GM12878 (cell line): ENCODE results near the gene SEMA6C. TPM values are rescaled to one million over a fixed set of nuclear protein-coding genes. Genes with fewer than 3 reads are reported as not detected.

Source experiments
- ATAC-seq: fragments of 200-7000 bp; cut with Tn5 transposase; 3 replicates; pipeline ENCODE4 v1.9.1; 2020; ENCODE audit warnings: mild to moderate bottlenecking, moderate library complexity
- BruUV-seq: library from RNA; stranded (reverse); fragments of 400-500 nt; replicated peaks from 2 replicates; lab custom pipeline; 2021; lab: Mats Ljungman, UMichigan
- CTCF ChIA-PET: fragments of 300-600 bp; sonication (Branson Sonifier 250); formaldehyde crosslinking; extraction: SDS; loops from one replicate; lab custom pipeline; 2021; ENCODE audit warnings: inconsistent platforms; lab: Yijun Ruan, JAX
- POLR2A ChIA-PET: fragments of 350-600 bp; formaldehyde crosslinking; extraction: SDS; loops from one replicate; lab custom pipeline; 2021; ENCODE audit warnings: inconsistent platforms; lab: Charles Lee
- RAD21 ChIA-PET: fragments of 300-600 bp; sonication (Branson Sonifier 250); formaldehyde crosslinking; loops from one replicate; lab custom pipeline; 2023; ENCODE audit warnings: antibody characterized with exemption; ENCODE audit not compliant: unreplicated experiment; lab: Charles Lee
- SMC1A ChIA-PET: fragments of 300-600 bp; sonication (Branson Sonifier 250); formaldehyde crosslinking; loops from one replicate; lab custom pipeline; 2023; ENCODE audit not compliant: unreplicated experiment, uncharacterized antibody; lab: Charles Lee
- DNase-seq: peaks from one replicate; pipeline ENCODE4 v3.0.0-alpha.2; 2011; ENCODE audit warnings: low read depth, low spot score
- FAIRE-seq: peaks from 3 replicates; lab custom pipeline; 2011; peaks lifted over from hg19 to GRCh38; lab: Jason Lieb, UNC
- H2AFZ ChIP-seq: 2 replicates; pipeline ENCODE4 v1.6.0; 2011; ENCODE audit warnings: low read depth, low read length, control low read depth; ENCODE audit not compliant: control insufficient read depth
- H3K27ac ChIP-seq: 2 replicates; pipeline ENCODE4 v1.5.1; 2011; ENCODE audit warnings: control low read depth; ENCODE audit not compliant: control insufficient read depth, insufficient read depth
- H3K27me3 ChIP-seq, 2 experiments: replicated peaks in 1 of 2; 2 replicates each; pipeline versions ENCODE4 v1.6.0 to v1.6.1; 2011; ENCODE audit warnings: low read length in 1 of 2; ENCODE audit not compliant: control insufficient read depth in 2 of 2, insufficient read depth in 2 of 2
- H3K36me3 ChIP-seq, 2 experiments: 2 replicates each; pipeline ENCODE4 v1.5.1; 2011; ENCODE audit warnings: low read length in 1 of 2; ENCODE audit not compliant: control insufficient read depth in 2 of 2, insufficient read depth in 2 of 2
- H3K4me1 ChIP-seq: 2 replicates; pipeline ENCODE4 v1.6.1; 2011; ENCODE audit warnings: mild to moderate bottlenecking, low read length, moderate library complexity, mixed read lengths; ENCODE audit not compliant: control insufficient read depth, insufficient read depth
- H3K4me2 ChIP-seq: 2 replicates; pipeline ENCODE4 v1.6.0; 2011; ENCODE audit warnings: control low read depth; ENCODE audit not compliant: control insufficient read depth, insufficient read depth
- H3K4me3 ChIP-seq: fragments of 200-600 bp; sonication (generic); 2 replicates; pipeline ENCODE4 v1.5.1; 2016
- H3K79me2 ChIP-seq: 2 replicates; pipeline ENCODE4 v1.6.0; 2011; ENCODE audit warnings: low read length; ENCODE audit not compliant: control insufficient read depth, insufficient read depth
- H3K9ac ChIP-seq: 2 replicates; pipeline ENCODE4 v1.8.0; 2011; ENCODE audit warnings: low read length, control low read depth, mixed read lengths; ENCODE audit not compliant: control insufficient read depth, insufficient read depth
- H3K9me3 ChIP-seq: replicated peaks from 3 replicates; pipeline ENCODE4 v1.5.1; 2011; ENCODE audit warnings: mild to moderate bottlenecking, low read length; ENCODE audit not compliant: control insufficient read depth, insufficient read depth
- H4K20me1 ChIP-seq: 2 replicates; pipeline ENCODE4 v1.6.0; 2011; ENCODE audit not compliant: control insufficient read depth, insufficient read depth
- BMI1 ChIP-seq: fragments of 450-650 bp; IDR thresholded peaks from 2 replicates; pipeline ENCODE4 v1.6.1; 2016; ENCODE audit warnings: mild to moderate bottlenecking, moderate library complexity, borderline replicate concordance
- LARP7 ChIP-seq: fragments of 450-650 bp; IDR thresholded peaks from 2 replicates; pipeline ENCODE4 v1.6.1; 2017; ENCODE audit warnings: mild to moderate bottlenecking
- MEF2B ChIP-seq: fragments of 450-650 bp; IDR thresholded peaks from 2 replicates; pipeline ENCODE4 v1.6.1; 2018; ENCODE audit warnings: mild to moderate bottlenecking, moderate library complexity; ENCODE audit not compliant: partially characterized antibody, poor library complexity, severe bottlenecking
- NFYB ChIP-seq: IDR thresholded peaks from 2 replicates; pipeline ENCODE4 v1.6.1; 2011; ENCODE audit warnings: low read depth, mild to moderate bottlenecking, low read length, improper control_type of control experiment, moderate library complexity; ENCODE audit not compliant: insufficient read depth
- USF1 ChIP-seq: IDR thresholded peaks from 2 replicates; pipeline ENCODE4 v1.6.1; 2011; ENCODE audit warnings: borderline replicate concordance, low read depth, mild to moderate bottlenecking, moderate library complexity, mixed read lengths, low read length; ENCODE audit not compliant: insufficient read depth; ENCODE audit errors: extremely low read length
- ZNF24 ChIP-seq: fragments of 450-650 bp; IDR thresholded peaks from 2 replicates; pipeline ENCODE4 v1.6.1; 2017; ENCODE audit warnings: antibody characterized with exemption, mild to moderate bottlenecking
- WGBS: methylation state at CpG from one replicate; pipeline ENCODE4 v1.1.6; 2016; ENCODE audit warnings: low lambda C conversion rate; ENCODE audit not compliant: insufficient replicate concordance, insufficient coverage; ENCODE audit errors: missing lambda C conversion rate; 5-methylcytosine and 5-hydroxymethylcytosine counted together
- in situ Hi-C: fragments of 300-500 bp; cut with MboI; formaldehyde crosslinking; loops from 9 replicates; pipeline ENCODE4 v1.14.3; 2018; ENCODE audit warnings: mixed read lengths
- intact Hi-C: fragments of 100-400 bp; cut with micrococcal nuclease; formaldehyde crosslinking; loops from one replicate; pipeline ENCODE4 v1.14.2; 2022; ENCODE audit not compliant: unreplicated experiment
- polyA plus RNA-seq, 11 experiments: library from polyadenylated mRNA; depleted of rRNA in 4 of 11; unstranded in 6 of 11; stranded (reverse) in 5 of 11; fragments of >200 nt; fragmentation: Nextera tagmentation in 4 of 11; fragmentation: Illumina TruSeq in 1 of 11; extraction: Ambion mirVana in 4 of 11; extraction: Trizol in 1 of 11; gene quantifications; 1 replicate in 1 of 11; 2 replicates in 10 of 11; pipeline versions ENCODE4 v1.2.1 to v1.2.3, GENCODE V29; 2011 to 2016; ENCODE audit warnings: inconsistent platforms in 2 of 11, missing spikeins in 2 of 11, low read depth in 1 of 11
- total RNA-seq, 4 experiments: library from RNA; depleted of rRNA in 3 of 4; stranded (reverse); fragments of >200 nt in 3 of 4; fragmentation: Illumina TruSeq in 1 of 4; extraction: Trizol in 1 of 4; gene quantifications; 2 replicates each; pipeline versions ENCODE4 v1.2.1 to v1.2.3, GENCODE V29; 2013 to 2021
- TF ChIP-seq, protein P1 (sequence below): IDR thresholded peaks from 2 replicates; pipeline ENCODE4 v1.6.1; 2011; ENCODE audit warnings: low read depth, mild to moderate bottlenecking, low read length, moderate library complexity, borderline replicate concordance; ENCODE audit errors: extremely low read depth

Gene SEMA6C
- total and polyA plus RNA-seq, 10 of the 15 experiments (the other 5 are each of a cell fraction or from before 2014, with no cell fraction given) = 0.13 to 2.2 (median 0.29) TPM; not detected in 1

DNA sequence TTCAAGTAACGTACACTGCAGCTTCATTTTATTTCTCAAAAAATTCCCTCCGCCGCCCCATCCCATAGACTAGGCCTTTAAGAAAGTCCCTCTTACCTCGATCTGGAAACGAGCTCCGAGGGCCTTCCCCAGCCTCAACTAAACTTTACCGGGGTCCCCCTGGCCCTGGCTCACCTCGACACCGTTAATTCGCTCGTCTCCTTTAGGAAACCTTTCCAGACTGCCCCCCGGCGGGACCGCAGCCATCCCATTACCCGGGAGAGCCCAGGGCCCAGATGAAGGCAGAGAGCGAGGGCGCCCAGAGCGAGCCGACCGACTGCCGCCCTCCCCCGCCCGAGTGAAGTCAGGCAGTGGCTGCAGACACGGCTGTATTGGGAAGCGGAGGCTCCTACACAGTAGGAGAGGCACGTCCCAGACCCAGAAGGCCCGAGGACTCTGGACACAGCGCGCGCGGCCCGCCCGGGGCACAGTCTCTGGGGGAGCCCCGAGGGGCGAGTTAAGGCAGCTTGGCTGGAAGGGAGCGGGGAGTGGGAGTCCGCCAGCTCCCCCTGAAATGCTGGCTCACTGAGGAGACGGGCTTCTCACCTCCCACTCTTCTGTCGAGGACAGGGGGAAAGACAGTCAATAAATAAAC, 14.6 kb downstream of the SEMA6C start:
- no peaks in the 10 kb centered on the region for H3K9me3 ChIP-seq
- H3K36me3 ChIP-seq = no peaks in the 10 kb centered on the region
- H3K27ac ChIP-seq = 0 out of 2 replicates have a peak overlapping the region, but pooled peaks have one; percentile 15
- no peaks in the 10 kb centered on the region for H3K27me3 ChIP-seq
- RAD21 ChIA-PET = interaction anchor here (1.1 kb wide), 1 partner anchor 32 kb away, joined by 3 read pairs; no protein-coding TSS in a partner anchor
- H2AFZ ChIP-seq = peak overlapping the region; percentile 65
- no peaks in the 10 kb centered on the region for H4K20me1 ChIP-seq
- POLR2A ChIA-PET = no interaction called here
- peak overlapping the region; percentile 26; the same call in 1 of the 2 replicates for H3K9ac ChIP-seq
- H3K79me2 ChIP-seq = no peaks in the 10 kb centered on the region
- H3K4me3 ChIP-seq = 0 out of 2 replicates have a peak overlapping the region, but pooled peaks have one; percentile 7
- SMC1A ChIA-PET = interaction anchor here (1.3 kb wide), 1 partner anchor 58 kb away, joined by 3 read pairs; the partner anchor contains the start of gene VPS72
- in situ Hi-C loops = no loop called here
- H3K4me1 ChIP-seq = peaks cover 8% of the 10 kb centered on the region; the same call in 1 of the 2 replicates
- H3K4me2 ChIP-seq = peak overlapping the region; percentile 14
- intact Hi-C loops = no loop called here
- no TSS peak for BruUV-seq
- WGBS = 84% methylated on average over 37 of the region's 39 CpGs
- ATAC-seq (no peak), FAIRE-seq (no peak), DNase-seq (no peak)
- TF ChIP-seq LARP7 (no peak), ZNF24 (no peak), BMI1 (no peak), USF1 (no peak), NFYB (no peak), MEF2B (no peak)
- TF ChIP-seq, protein P1, sequence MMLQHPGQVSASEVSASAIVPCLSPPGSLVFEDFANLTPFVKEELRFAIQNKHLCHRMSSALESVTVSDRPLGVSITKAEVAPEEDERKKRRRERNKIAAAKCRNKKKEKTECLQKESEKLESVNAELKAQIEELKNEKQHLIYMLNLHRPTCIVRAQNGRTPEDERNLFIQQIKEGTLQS = no peak
- CTCF ChIA-PET = interaction anchor here (0.9 to 3.3 kb wide), 2 partner anchors 25 to 32 kb away, joined by 3 to 8 read pairs; partner anchors contain the start of gene TNFAIP8L2
